GM19438 (cell line): Measurements from ENCODE around the gene ABT1.

Experiments
- ATAC-seq: cut with Tn5 transposase; IDR thresholded peaks from one replicate; pipeline ENCODE4 v1.9.1; 2021; ENCODE audit warnings: low read depth; ENCODE audit not compliant: unreplicated experiment

ABT1 gene

GRCh38 chr6:26600759-26601158, 4.0 kb downstream of the ABT1 start:
- ATAC-seq: no peak

DNA sequence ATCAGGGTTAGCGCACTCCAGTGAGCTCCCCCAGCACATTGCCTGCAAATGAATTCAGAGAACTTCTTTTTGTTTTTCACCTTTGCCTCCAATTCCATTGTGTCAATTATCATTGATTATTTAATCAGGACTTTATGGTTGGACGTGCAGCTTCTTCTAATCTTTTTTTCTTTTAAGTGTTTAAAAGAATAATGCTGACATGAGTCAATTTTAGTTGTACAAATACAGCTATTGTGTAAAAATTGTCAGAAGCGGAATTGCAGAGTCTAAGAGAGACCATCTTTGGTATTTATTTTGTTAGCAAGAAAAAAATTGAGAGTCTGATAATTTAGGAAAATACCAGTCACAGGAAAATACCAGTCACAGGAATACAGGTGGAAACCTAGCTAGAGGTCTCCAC, 5.5 kb downstream of the ABT1 start:
- ATAC-seq: no peak

- ATAC-seq: no peak
These were observed 7.3 kb downstream of the ABT1 start for GRCh38 chr6:26604026-26604425.

DNA sequence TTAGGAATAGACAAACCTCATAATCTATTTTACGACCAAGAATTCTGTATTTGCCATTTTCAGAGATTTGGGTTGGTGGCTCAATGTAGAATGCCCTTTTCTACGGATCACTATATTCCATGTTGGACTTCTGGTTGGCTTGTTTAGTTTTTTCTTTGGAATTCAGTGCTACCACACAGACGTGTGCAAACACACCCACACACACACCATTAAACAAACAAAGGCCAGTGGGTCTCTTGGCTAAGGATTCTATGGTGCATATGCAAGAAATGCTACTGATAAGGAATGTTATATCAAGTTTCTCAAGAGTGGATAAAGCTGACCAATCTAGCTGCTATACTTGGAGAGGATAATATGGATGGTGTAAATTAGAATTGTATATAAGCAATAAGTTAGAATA, 8.0 kb downstream of the ABT1 start:
- ATAC-seq: no peak

GRCh38 chr6:26607434-26608230, 10.9 kb downstream of the ABT1 start:
- ATAC-seq: no peak

GRCh38 chr6:26609463-26609862, 12.7 kb downstream of the ABT1 start:
- ATAC-seq: no peak

- no peak for ATAC-seq
These were observed 14.8 kb downstream of the ABT1 start for GRCh38 chr6:26611599-26611998.

DNA sequence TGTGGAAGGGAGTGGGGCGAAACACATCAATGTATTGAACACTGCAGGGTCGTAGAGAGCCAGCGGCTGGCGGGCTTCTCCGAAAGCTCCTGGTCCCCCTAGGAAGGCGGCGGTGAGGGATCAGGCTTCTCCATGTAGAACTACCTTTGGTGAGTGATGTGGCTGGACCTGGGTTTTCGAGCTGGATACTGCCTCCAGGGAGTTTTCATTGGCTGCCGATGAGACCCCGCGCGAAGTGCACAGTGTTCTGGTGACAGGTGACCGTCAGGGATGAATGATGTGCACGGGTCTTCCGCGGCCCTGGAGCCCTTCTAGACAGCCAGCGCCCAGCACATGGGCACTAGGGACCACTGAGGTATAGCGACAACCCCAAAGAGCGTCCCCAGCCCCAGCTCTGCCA, 16.4 kb downstream of the ABT1 start:
- no peak for ATAC-seq

DNA sequence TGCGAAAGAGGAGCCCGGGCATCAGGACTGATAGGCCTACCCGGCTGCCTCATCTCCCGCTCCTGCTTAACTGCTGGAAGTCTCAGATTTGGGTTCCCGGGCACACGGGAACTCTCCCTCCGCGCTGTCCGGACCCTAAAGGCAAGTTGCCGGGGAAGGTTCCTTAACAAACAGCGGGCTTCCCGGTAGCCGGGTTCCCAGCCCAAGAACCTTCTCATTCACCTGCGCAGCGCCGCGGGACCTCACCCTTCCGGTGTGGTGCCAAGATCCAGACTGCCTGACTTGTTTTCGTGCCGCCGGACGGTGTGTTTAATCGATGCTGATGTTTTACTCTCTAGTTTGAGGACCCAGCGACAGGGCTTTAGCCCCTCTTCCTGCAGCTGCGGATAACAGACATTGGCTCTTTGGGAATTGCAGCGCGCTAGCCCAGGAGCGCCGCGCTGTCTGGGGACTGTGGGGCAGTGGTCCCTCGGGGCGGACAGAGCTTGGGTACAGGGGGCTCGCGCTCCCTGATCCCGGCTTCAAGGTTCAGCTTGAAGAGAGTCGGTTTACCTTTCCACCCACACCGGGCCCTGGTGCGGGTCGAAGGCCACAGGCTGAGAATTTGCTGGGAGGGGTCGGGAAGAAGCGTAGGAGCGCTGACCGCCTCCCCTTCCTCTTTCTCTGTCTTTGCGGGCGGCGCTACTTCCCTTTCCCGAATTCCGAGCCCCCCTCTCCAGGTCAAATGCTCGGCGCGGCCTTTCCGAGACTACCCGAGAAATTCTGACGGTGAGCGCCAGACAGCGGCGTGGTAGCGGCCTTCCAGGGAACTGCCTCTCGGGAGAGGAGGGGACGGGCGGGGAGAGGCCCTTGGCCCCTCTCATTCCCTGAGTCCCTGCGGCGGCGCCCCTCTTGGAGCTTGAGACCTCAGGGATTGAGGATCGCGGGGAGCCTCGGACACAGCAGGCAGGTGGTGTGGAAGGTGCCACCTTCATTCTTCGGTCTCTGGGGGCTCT, 17.2 kb downstream of the ABT1 start:
- ATAC-seq: no peak

GRCh38 chr6:26623339-26623859, 26.6 kb downstream of the ABT1 start:
- no peak for ATAC-seq

DNA sequence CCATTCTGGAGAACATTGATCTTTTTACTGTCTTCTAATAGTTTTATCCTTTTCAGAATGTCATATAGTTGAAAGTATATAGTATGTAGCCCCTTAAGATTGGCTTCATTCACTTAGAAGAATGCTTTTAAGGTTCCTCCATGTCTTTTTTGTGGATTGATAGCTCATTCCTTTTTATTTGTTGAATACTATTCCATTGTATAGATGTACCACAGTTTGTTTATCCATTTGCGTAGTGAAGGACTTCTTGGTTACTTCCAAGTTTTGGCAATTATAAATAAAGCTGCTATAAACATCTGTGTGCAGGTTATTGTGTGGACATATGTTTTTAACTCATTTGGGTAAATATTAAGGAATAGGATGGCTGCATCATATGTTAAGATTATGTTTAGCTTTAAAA, 27.8 kb downstream of the ABT1 start:
- ATAC-seq: no peak

GRCh38 chr6:26627843-26628242, 31.1 kb downstream of the ABT1 start:
- no peak for ATAC-seq

DNA sequence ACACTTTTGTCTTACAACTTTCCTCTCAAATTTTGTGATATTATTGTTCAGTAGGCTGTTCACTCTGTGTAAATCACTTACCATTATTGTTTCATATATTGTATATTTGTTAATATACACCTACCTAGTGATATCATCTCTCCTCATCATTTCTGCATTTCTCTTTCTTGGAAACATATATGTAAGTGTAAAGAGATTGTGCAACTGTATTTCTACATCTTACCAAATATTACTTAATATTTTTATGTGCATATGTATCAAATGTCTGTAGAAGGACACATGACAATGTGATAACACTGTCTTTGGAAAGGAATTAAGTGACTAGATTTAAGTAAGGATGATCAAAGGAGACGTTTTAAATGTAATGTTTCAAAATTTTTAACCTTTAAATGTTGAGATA, 32.6 kb downstream of the ABT1 start:
- ATAC-seq: no peak

GRCh38 chr6:26640806-26641205, 44.1 kb downstream of the ABT1 start:
- no peak for ATAC-seq

DNA sequence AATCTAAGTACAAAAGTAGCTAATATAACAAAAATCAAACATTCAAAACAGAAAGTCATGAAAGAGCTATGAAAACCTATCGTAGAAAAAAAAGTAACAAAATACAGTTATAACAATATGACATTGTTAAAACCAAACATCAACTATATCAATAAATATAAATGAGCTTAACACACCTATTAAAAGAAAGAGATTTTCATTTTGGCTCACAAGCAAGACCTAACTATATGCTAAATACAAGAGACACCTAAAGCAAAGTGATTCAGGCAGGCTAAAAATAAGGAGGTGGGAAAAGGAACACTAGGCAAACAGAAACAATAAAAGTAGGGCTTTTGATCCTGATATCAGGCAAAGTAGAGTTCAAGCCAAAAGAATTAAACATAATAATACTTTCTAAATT, 49.3 kb downstream of the ABT1 start:
- no peak for ATAC-seq
